Measurements from ENCODE around the gene ATP6V0E2. TPM values are rescaled to one million over a fixed set of nuclear protein-coding genes. Genes with fewer than 3 reads are reported as not detected.

Gene ATP6V0E2
- total RNA-seq, 1 experiment from 2014 or later = 50.1 TPM

GRCh38 chr7:149864023-149864422, 9.7 kb upstream of the ATP6V0E2 start:
- CTCF ChIA-PET = no interaction called here
- DNase-seq (ENCODE audit: low spot score) = no peak
- no TSS peak for BruUV-seq (replicated peaks)

GRCh38 chr7:149864751-149865150, 9.0 kb upstream of the ATP6V0E2 start:
- TF ChIP-seq CTCF (conservative IDR thresholded peaks at IDR 0.05; ENCODE audit: low read depth, low read length) (no peak), EZH2 (IDR thresholded peaks at IDR 0.05; ENCODE audit: borderline replicate concordance, low read depth, low read length, poor library complexity, severe bottlenecking) (no peak)
- Histone ChIP-seq H3K36me3 (ENCODE audit: insufficient read depth, low read length, poor library complexity, severe bottlenecking) (no peaks in the 10 kb centered on the region), H3K9me3 (ENCODE audit: low read depth, low read length, poor library complexity, severe bottlenecking) (no peaks in the 10 kb centered on the region), H3K4me3 (ENCODE audit: low read depth, low read length, poor library complexity, severe bottlenecking) (no peak overlapping the region), H3K27ac (ENCODE audit: low read depth, low read length, poor library complexity, severe bottlenecking) (no peak overlapping the region), H3K4me1 (ENCODE audit: insufficient read depth, low read length, poor library complexity, severe bottlenecking) (no peaks in the 10 kb centered on the region), H3K27me3 (replicated peaks; ENCODE audit: insufficient read depth, low read depth, low read length, poor library complexity) (no peaks in the 10 kb centered on the region)
- ChIA-PET CTCF (no interaction called here), POLR2A (ENCODE audit: low non-redundant PET) (no interaction called here)
- intact Hi-C loops (cut with micrococcal nuclease; ENCODE audit: unreplicated experiment) = no loop called here
- no peak for DNase-seq (ENCODE audit: low spot score)
- no TSS peak for BruUV-seq (replicated peaks)

More at GRCh38 chr7:149864023-149864422, 9.7 kb upstream of the ATP6V0E2 start:
- intact Hi-C loops (cut with micrococcal nuclease; ENCODE audit: unreplicated experiment) = no loop called here
- Histone ChIP-seq H3K36me3 (ENCODE audit: insufficient read depth, low read length, poor library complexity, severe bottlenecking) (no peaks in the 10 kb centered on the region), H3K4me1 (ENCODE audit: insufficient read depth, low read length, poor library complexity, severe bottlenecking) (no peaks in the 10 kb centered on the region), H3K4me3 (ENCODE audit: low read depth, low read length, poor library complexity, severe bottlenecking) (no peak overlapping the region), H3K27ac (ENCODE audit: low read depth, low read length, poor library complexity, severe bottlenecking) (no peak overlapping the region), H3K9me3 (ENCODE audit: low read depth, low read length, poor library complexity, severe bottlenecking) (no peaks in the 10 kb centered on the region), H3K27me3 (replicated peaks; ENCODE audit: insufficient read depth, low read depth, low read length, poor library complexity) (no peaks in the 10 kb centered on the region)
- POLR2A ChIA-PET (ENCODE audit: low non-redundant PET) = no interaction called here
- TF ChIP-seq EZH2 (IDR thresholded peaks at IDR 0.05; ENCODE audit: borderline replicate concordance, low read depth, low read length, poor library complexity, severe bottlenecking) = no peak
- no peak for TF ChIP-seq CTCF (conservative IDR thresholded peaks at IDR 0.05; ENCODE audit: low read depth, low read length)

GRCh38 chr7:149865437-149865836, 8.3 kb upstream of the ATP6V0E2 start:
- TF ChIP-seq EZH2 (IDR thresholded peaks at IDR 0.05; ENCODE audit: borderline replicate concordance, low read depth, low read length, poor library complexity, severe bottlenecking) (no peak), CTCF (conservative IDR thresholded peaks at IDR 0.05; ENCODE audit: low read depth, low read length) (no peak)
- H3K36me3 ChIP-seq (ENCODE audit: insufficient read depth, low read length, poor library complexity, severe bottlenecking) = no peaks in the 10 kb centered on the region
- intact Hi-C loops (cut with micrococcal nuclease; ENCODE audit: unreplicated experiment) = no loop called here
- H3K4me1 ChIP-seq (ENCODE audit: insufficient read depth, low read length, poor library complexity, severe bottlenecking) = no peaks in the 10 kb centered on the region
- BruUV-seq (replicated peaks) = no TSS peak
- no peak overlapping the region for H3K4me3 ChIP-seq (ENCODE audit: low read depth, low read length, poor library complexity, severe bottlenecking)
- no peaks in the 10 kb centered on the region for H3K9me3 ChIP-seq (ENCODE audit: low read depth, low read length, poor library complexity, severe bottlenecking)
- ChIA-PET CTCF (no interaction called here), POLR2A (ENCODE audit: low non-redundant PET) (no interaction called here)
- DNase-seq (ENCODE audit: low spot score) = no peak
- H3K27ac ChIP-seq (ENCODE audit: low read depth, low read length, poor library complexity, severe bottlenecking) = no peak overlapping the region
- no peaks in the 10 kb centered on the region for H3K27me3 ChIP-seq (replicated peaks; ENCODE audit: insufficient read depth, low read depth, low read length, poor library complexity)

Data from A673 (cell line).